Mesenchymal stem cell (in vitro differentiated cells and primary cell): Measurements from ENCODE around the gene RPP25L.
A peak's percentile ranks its signal among the peaks of the same experiment; 100 is the strongest.

ENCODE experiments used
- DNase-seq: peaks from one replicate; pipeline ENCODE4 v3.0.0-alpha.2; 2013
- H2AFZ ChIP-seq: one replicate; pipeline ENCODE4 v1.6.1; 2013; ENCODE audit warnings: low read depth, mild to moderate bottlenecking, control low read depth, inconsistent platforms, low read length, moderate library complexity
- H2AK5ac ChIP-seq: 2 replicates; pipeline ENCODE4 v1.6.1; 2013; ENCODE audit warnings: low read length, moderate library complexity, mild to moderate bottlenecking, inconsistent platforms; ENCODE audit not compliant: severe bottlenecking
- H2BK120ac ChIP-seq: one replicate; pipeline ENCODE4 v1.6.1; 2013; ENCODE audit warnings: low read depth, mild to moderate bottlenecking, inconsistent platforms, low read length, moderate library complexity
- H2BK12ac ChIP-seq, 2 experiments: one replicate each; pipeline ENCODE4 v1.6.1; 2013; ENCODE audit warnings: inconsistent platforms in 2 of 2, low read length in 2 of 2, mild to moderate bottlenecking in 2 of 2, moderate library complexity in 2 of 2, control low read depth in 1 of 2
- H2BK15ac ChIP-seq: one replicate; pipeline ENCODE4 v1.6.1; 2013; ENCODE audit warnings: mild to moderate bottlenecking, low read depth, inconsistent platforms; ENCODE audit not compliant: poor library complexity, severe bottlenecking
- H2BK5ac ChIP-seq: 2 replicates; pipeline ENCODE4 v1.6.1; 2013; ENCODE audit warnings: low read depth, mild to moderate bottlenecking, low read length, control low read depth, inconsistent platforms; ENCODE audit not compliant: poor library complexity, severe bottlenecking
- H3K14ac ChIP-seq, 2 experiments: one replicate each; pipeline ENCODE4 v1.6.1; 2013; ENCODE audit warnings: inconsistent platforms in 2 of 2, low read length in 2 of 2, control low read depth in 1 of 2, mild to moderate bottlenecking in 1 of 2, moderate library complexity in 1 of 2
- H3K18ac ChIP-seq, 2 experiments: one replicate each; pipeline ENCODE4 v1.6.1; 2013; ENCODE audit warnings: inconsistent platforms in 2 of 2, low read length in 2 of 2, control low read depth in 1 of 2, low read depth in 1 of 2, mild to moderate bottlenecking in 1 of 2
- H3K23ac ChIP-seq, 2 experiments: one replicate each; pipeline ENCODE4 v1.6.1; 2013; ENCODE audit warnings: inconsistent platforms in 2 of 2, low read length in 2 of 2, mild to moderate bottlenecking in 2 of 2, moderate library complexity in 2 of 2, control low read depth in 1 of 2
- H3K27ac ChIP-seq: 2 replicates; pipeline ENCODE4 v1.5.1; 2013; ENCODE audit warnings: mild to moderate bottlenecking, moderate library complexity, low read length, control low read depth, inconsistent platforms; ENCODE audit not compliant: poor library complexity, severe bottlenecking
- H3K27me3 ChIP-seq, 2 experiments: 2 replicates each; pipeline versions ENCODE4 v1.6.1 to v1.7.0; 2013; ENCODE audit warnings: low read length in 2 of 2, mild to moderate bottlenecking in 2 of 2, moderate library complexity in 2 of 2, control low read depth in 1 of 2, inconsistent platforms in 1 of 2; ENCODE audit not compliant: control insufficient read depth in 1 of 2, insufficient read depth in 1 of 2
- H3K36me3 ChIP-seq, 2 experiments: 2 replicates each; pipeline versions ENCODE4 v1.6.1 to v1.7.0; 2013; ENCODE audit warnings: low read length in 2 of 2, control low read depth in 1 of 2, inconsistent platforms in 1 of 2, low read depth in 1 of 2, mild to moderate bottlenecking in 1 of 2; ENCODE audit not compliant: insufficient read depth in 2 of 2, control insufficient read depth in 1 of 2
- H3K4ac ChIP-seq, 2 experiments: one replicate each; pipeline ENCODE4 v1.6.1; 2013; ENCODE audit warnings: inconsistent platforms in 2 of 2, low read length in 2 of 2, mild to moderate bottlenecking in 2 of 2, moderate library complexity in 2 of 2, control low read depth in 1 of 2, low read depth in 1 of 2
- H3K4me1 ChIP-seq: 2 replicates; pipeline ENCODE4 v1.6.1; 2013; ENCODE audit warnings: low read depth, low read length, control low read depth; ENCODE audit not compliant: control insufficient read depth, insufficient read depth
- H3K4me2 ChIP-seq: 2 replicates; pipeline ENCODE4 v1.6.1; 2013; ENCODE audit warnings: low read length, mild to moderate bottlenecking, inconsistent platforms; ENCODE audit not compliant: poor library complexity, severe bottlenecking
- H3K4me3 ChIP-seq, 2 experiments: 2 replicates each; pipeline versions ENCODE4 v1.5.1 to v1.7.0; 2013; ENCODE audit warnings: low read length in 2 of 2, mild to moderate bottlenecking in 2 of 2, control low read depth in 1 of 2, low read depth in 1 of 2; ENCODE audit not compliant: insufficient read depth in 1 of 2
- H3K79me1 ChIP-seq: replicated peaks from 2 replicates; pipeline ENCODE4 v1.6.1; 2013; ENCODE audit warnings: mild to moderate bottlenecking, control low read depth, low read length, inconsistent platforms; ENCODE audit not compliant: poor library complexity, severe bottlenecking
- H3K9ac ChIP-seq: 2 replicates; pipeline ENCODE4 v1.7.0; 2013; ENCODE audit warnings: mild to moderate bottlenecking, low read length, moderate library complexity
- H3K9me3 ChIP-seq: 2 replicates; pipeline ENCODE4 v1.7.0; 2013; ENCODE audit warnings: mild to moderate bottlenecking, low read length; ENCODE audit not compliant: control insufficient read depth
- H4K8ac ChIP-seq: one replicate; pipeline ENCODE4 v1.6.1; 2013; ENCODE audit warnings: inconsistent platforms, mild to moderate bottlenecking, low read length, moderate library complexity
- H4K91ac ChIP-seq: one replicate; pipeline ENCODE4 v1.6.1; 2013; ENCODE audit warnings: mild to moderate bottlenecking, low read length, inconsistent platforms
- WGBS: methylation state at CpG from one replicate; pipeline ENCODE4 v1.1.7; 2013; ENCODE audit warnings: mixed read lengths; 5-methylcytosine and 5-hydroxymethylcytosine counted together

Gene RPP25L

GRCh38 chr9:34601937-34602573 lies 9.8 kb downstream of the RPP25L start:
- Histone ChIP-seq H4K91ac (no peak overlapping the region), H3K27me3 (peaks cover 29 to 64% of the 10 kb centered on the region in 2 experiments), H2BK15ac (no peak overlapping the region), H3K79me1 (no peaks in the 10 kb centered on the region), H3K4me3 (no peak overlapping the region), H2AFZ (no peak overlapping the region), H3K4me1 (no peaks in the 10 kb centered on the region), H3K18ac (no peak overlapping the region), H3K23ac (no peak overlapping the region), H2BK120ac (no peak overlapping the region), H3K27ac (no peak overlapping the region), H3K36me3 (no peaks in the 10 kb centered on the region), H3K9ac (no peak overlapping the region), H2BK5ac (no peak overlapping the region), H2BK12ac (no peak overlapping the region), H3K9me3 (no peaks in the 10 kb centered on the region), H3K4me2 (no peak overlapping the region), H3K14ac (no peak overlapping the region), H4K8ac (no peak overlapping the region), H2AK5ac (no peak overlapping the region), H3K4ac (no peak overlapping the region)
- 46% methylated on average over 5 of the region's 6 CpGs for WGBS
- DNase-seq, result no peak

- no peaks in the 10 kb centered on the region for H3K79me1 ChIP-seq
- no peak overlapping the region for H2AFZ ChIP-seq
- H3K23ac ChIP-seq, result no peak overlapping the region
- H2BK120ac ChIP-seq, result no peak overlapping the region
- H2AK5ac ChIP-seq, result no peak overlapping the region
- no peak overlapping the region for H3K27ac ChIP-seq
- H3K9me3 ChIP-seq, result no peaks in the 10 kb centered on the region
- no peak overlapping the region for H2BK12ac ChIP-seq
- no peaks in the 10 kb centered on the region for H3K36me3 ChIP-seq
- no peak overlapping the region for H3K4ac ChIP-seq
- no peak overlapping the region for H3K18ac ChIP-seq
- H3K4me2 ChIP-seq, result no peak overlapping the region
- no peak overlapping the region for H3K4me3 ChIP-seq
- H3K14ac ChIP-seq, result no peak overlapping the region
- 63% methylated on average over 1 of the region's 1 CpG for WGBS
- no peak overlapping the region for H4K91ac ChIP-seq
- no peak overlapping the region for H2BK5ac ChIP-seq
- H3K27me3 ChIP-seq, result peaks cover 33 to 66% of the 10 kb centered on the region in 2 experiments
- no peak overlapping the region for H4K8ac ChIP-seq
- H2BK15ac ChIP-seq, result no peak overlapping the region
- no peaks in the 10 kb centered on the region for H3K4me1 ChIP-seq
- H3K9ac ChIP-seq, result peak overlapping the region; percentile 14
- no peak for DNase-seq
Measured at GRCh38 chr9:34600908-34601307, 11.0 kb downstream of the RPP25L start.

GRCh38 chr9:34599546-34599945 lies 12.4 kb downstream of the RPP25L start:
- Histone ChIP-seq H3K27me3 (peaks cover 27 to 66% of the 10 kb centered on the region in 2 experiments), H4K8ac (no peak overlapping the region), H2BK12ac (no peak overlapping the region), H2AFZ (no peak overlapping the region), H3K9me3 (no peaks in the 10 kb centered on the region), H3K36me3 (no peaks in the 10 kb centered on the region), H2AK5ac (no peak overlapping the region), H2BK5ac (no peak overlapping the region), H3K4me1 (no peaks in the 10 kb centered on the region), H3K4ac (no peak overlapping the region), H3K4me3 (no peak overlapping the region), H3K14ac (no peak overlapping the region), H3K23ac (no peak overlapping the region), H3K9ac (no peak overlapping the region), H3K18ac (no peak overlapping the region), H4K91ac (no peak overlapping the region), H2BK15ac (no peak overlapping the region), H3K4me2 (no peak overlapping the region), H3K27ac (no peak overlapping the region), H2BK120ac (no peak overlapping the region), H3K79me1 (no peaks in the 10 kb centered on the region)
- WGBS, result 0% methylated on average over 1 of the region's 1 CpG
- DNase-seq, result no peak

GRCh38 chr9:34594177-34594576 lies 17.7 kb downstream of the RPP25L start:
- Histone ChIP-seq H3K4me2 (no peak overlapping the region), H3K36me3 (no peaks in the 10 kb centered on the region), H2AK5ac (no peak overlapping the region), H3K79me1 (no peaks in the 10 kb centered on the region), H3K27ac (no peak overlapping the region), H3K4me1 (peaks cover 29% of the 10 kb centered on the region), H3K14ac (no peak overlapping the region), H3K4ac (no peak overlapping the region), H2AFZ (no peak overlapping the region), H3K9ac (no peak overlapping the region), H4K91ac (no peak overlapping the region), H4K8ac (no peak overlapping the region), H3K4me3 (no peak overlapping the region), H2BK12ac (no peak overlapping the region), H2BK120ac (no peak overlapping the region), H3K27me3 (peaks cover 68 to 80% of the 10 kb centered on the region in 2 experiments), H2BK15ac (no peak overlapping the region), H3K23ac (no peak overlapping the region), H2BK5ac (no peak overlapping the region), H3K18ac (no peak overlapping the region), H3K9me3 (no peaks in the 10 kb centered on the region)
- WGBS, result 79% methylated on average over 5 of the region's 9 CpGs
- no peak for DNase-seq
